Loucy (cell line): ENCODE results near the gene EEPD1.

Experiments used
- H2AFZ ChIP-seq: fragments of 200-600 bp; sonication (generic); 2 replicates; pipeline ENCODE4 v1.6.0; 2016; ENCODE audit warnings: antibody characterized with exemption, mild to moderate bottlenecking, low read length, moderate library complexity
- H3F3A ChIP-seq: fragments of 200-600 bp; 2 replicates; pipeline ENCODE4 v1.6.0; 2016; ENCODE audit warnings: antibody characterized with exemption, low read depth, mild to moderate bottlenecking
- H3K27me3 ChIP-seq: fragments of 200-600 bp; sonication (generic); 2 replicates; pipeline ENCODE4 v1.6.1; 2014; ENCODE audit warnings: low read length, mild to moderate bottlenecking; ENCODE audit not compliant: insufficient read depth, poor library complexity, severe bottlenecking
- H3K36me3 ChIP-seq: fragments of 200-600 bp; sonication (generic); 2 replicates; pipeline ENCODE4 v1.6.1; 2016; ENCODE audit warnings: low read length; ENCODE audit not compliant: insufficient read depth
- H3K4me1 ChIP-seq: fragments of 200-600 bp; sonication (generic); 2 replicates; pipeline ENCODE4 v1.5.1; 2014; ENCODE audit warnings: low read length, mild to moderate bottlenecking; ENCODE audit not compliant: insufficient read depth, poor library complexity, severe bottlenecking
- H3K4me2 ChIP-seq: fragments of 200-600 bp; sonication (generic); 2 replicates; pipeline ENCODE4 v1.6.0; 2014; ENCODE audit warnings: antibody characterized with exemption, low read length, low read depth, mild to moderate bottlenecking; ENCODE audit not compliant: poor library complexity, severe bottlenecking
- H3K4me3 ChIP-seq: fragments of 200-600 bp; sonication (generic); 2 replicates; pipeline ENCODE4 v1.5.1; 2014; ENCODE audit warnings: low read length, mild to moderate bottlenecking, mixed read lengths; ENCODE audit not compliant: poor library complexity, severe bottlenecking
- H3K79me2 ChIP-seq: fragments of 200-600 bp; sonication (generic); 2 replicates; pipeline ENCODE4 v1.6.1; 2014; ENCODE audit warnings: low read length; ENCODE audit not compliant: insufficient read depth
- H3K9ac ChIP-seq: fragments of 200-600 bp; sonication (generic); 2 replicates; pipeline ENCODE4 v1.6.0; 2014; ENCODE audit warnings: mild to moderate bottlenecking, low read depth, low read length, moderate library complexity; ENCODE audit not compliant: poor library complexity, severe bottlenecking
- H3K9me2 ChIP-seq: fragments of 200-600 bp; sonication (generic); replicated peaks from 2 replicates; pipeline ENCODE4 v1.6.1; 2016; ENCODE audit warnings: low read depth, low read length, mixed read lengths
- H3K9me3 ChIP-seq: fragments of 200-600 bp; sonication (generic); 2 replicates; pipeline ENCODE4 v1.6.1; 2014; ENCODE audit warnings: mild to moderate bottlenecking, antibody characterized with exemption, low read length, low read depth; ENCODE audit not compliant: insufficient read depth
- H4K20me1 ChIP-seq: fragments of 200-600 bp; sonication (generic); 2 replicates; pipeline ENCODE4 v1.6.0; 2014; ENCODE audit warnings: antibody characterized with exemption, low read length, mild to moderate bottlenecking; ENCODE audit not compliant: insufficient read depth, poor library complexity, severe bottlenecking
- EZH2phosphoT487 ChIP-seq: fragments of 200-600 bp; IDR thresholded peaks from 2 replicates; pipeline ENCODE4 v1.6.1; 2018; ENCODE audit warnings: antibody characterized with exemption, mild to moderate bottlenecking, moderate library complexity, borderline replicate concordance
- TF ChIP-seq, protein P1 (sequence below): fragments of 200-600 bp; sonication (generic); conservative IDR thresholded peaks from 2 replicates; pipeline ENCODE4 v1.5.1; 2014; ENCODE audit warnings: mild to moderate bottlenecking, antibody characterized with exemption, low read length

The EEPD1 gene

DNA sequence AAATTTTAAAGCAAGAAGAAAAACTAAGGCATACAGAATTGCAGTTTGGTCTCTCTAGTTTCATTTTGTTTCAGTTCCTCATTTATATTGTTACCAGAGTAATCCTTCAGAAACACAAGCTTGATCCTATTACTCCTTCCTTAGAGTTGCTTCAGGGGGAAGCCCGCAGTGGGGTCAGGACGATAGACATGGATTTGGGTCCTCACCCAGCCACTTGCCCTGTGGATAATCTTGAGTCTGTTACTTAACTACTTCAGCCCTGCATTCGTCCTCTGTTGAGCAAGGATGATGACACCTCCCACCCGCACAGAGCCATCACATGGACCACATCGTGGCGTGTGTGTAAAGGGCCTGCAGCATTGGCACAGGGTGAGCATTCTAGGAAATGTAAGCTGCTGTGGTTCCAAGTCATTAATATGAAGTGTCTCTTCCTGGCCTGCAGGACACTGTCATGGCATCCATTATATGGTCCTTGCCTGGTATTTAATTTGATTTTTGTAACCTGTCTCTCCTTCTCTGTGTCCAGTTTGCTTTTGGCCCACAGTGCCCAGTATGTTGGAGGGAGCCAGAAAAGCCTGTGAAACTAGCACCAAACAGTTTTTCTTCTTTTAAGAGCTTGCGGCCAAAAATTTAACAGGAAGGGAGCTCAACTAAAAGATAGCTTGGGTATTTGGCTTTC is 111.2 kb downstream of the EEPD1 start:
- TF ChIP-seq, protein P1, sequence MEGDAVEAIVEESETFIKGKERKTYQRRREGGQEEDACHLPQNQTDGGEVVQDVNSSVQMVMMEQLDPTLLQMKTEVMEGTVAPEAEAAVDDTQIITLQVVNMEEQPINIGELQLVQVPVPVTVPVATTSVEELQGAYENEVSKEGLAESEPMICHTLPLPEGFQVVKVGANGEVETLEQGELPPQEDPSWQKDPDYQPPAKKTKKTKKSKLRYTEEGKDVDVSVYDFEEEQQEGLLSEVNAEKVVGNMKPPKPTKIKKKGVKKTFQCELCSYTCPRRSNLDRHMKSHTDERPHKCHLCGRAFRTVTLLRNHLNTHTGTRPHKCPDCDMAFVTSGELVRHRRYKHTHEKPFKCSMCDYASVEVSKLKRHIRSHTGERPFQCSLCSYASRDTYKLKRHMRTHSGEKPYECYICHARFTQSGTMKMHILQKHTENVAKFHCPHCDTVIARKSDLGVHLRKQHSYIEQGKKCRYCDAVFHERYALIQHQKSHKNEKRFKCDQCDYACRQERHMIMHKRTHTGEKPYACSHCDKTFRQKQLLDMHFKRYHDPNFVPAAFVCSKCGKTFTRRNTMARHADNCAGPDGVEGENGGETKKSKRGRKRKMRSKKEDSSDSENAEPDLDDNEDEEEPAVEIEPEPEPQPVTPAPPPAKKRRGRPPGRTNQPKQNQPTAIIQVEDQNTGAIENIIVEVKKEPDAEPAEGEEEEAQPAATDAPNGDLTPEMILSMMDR: no peak
- no peak for TF ChIP-seq EZH2phosphoT487
- H3K36me3 ChIP-seq: no peaks in the 10 kb centered on the region
- no peaks in the 10 kb centered on the region for H3F3A ChIP-seq
- H3K9ac ChIP-seq: no peak overlapping the region
- no peaks in the 10 kb centered on the region for H3K9me3 ChIP-seq
- H3K27me3 ChIP-seq: no peaks in the 10 kb centered on the region
- H3K79me2 ChIP-seq: no peaks in the 10 kb centered on the region
- H2AFZ ChIP-seq: no peak overlapping the region
- no peak overlapping the region for H3K4me2 ChIP-seq
- H3K4me1 ChIP-seq: peaks cover 56% of the 10 kb centered on the region
- H3K4me3 ChIP-seq: no peak overlapping the region
- H3K9me2 ChIP-seq: no peaks in the 10 kb centered on the region
- no peaks in the 10 kb centered on the region for H4K20me1 ChIP-seq

DNA sequence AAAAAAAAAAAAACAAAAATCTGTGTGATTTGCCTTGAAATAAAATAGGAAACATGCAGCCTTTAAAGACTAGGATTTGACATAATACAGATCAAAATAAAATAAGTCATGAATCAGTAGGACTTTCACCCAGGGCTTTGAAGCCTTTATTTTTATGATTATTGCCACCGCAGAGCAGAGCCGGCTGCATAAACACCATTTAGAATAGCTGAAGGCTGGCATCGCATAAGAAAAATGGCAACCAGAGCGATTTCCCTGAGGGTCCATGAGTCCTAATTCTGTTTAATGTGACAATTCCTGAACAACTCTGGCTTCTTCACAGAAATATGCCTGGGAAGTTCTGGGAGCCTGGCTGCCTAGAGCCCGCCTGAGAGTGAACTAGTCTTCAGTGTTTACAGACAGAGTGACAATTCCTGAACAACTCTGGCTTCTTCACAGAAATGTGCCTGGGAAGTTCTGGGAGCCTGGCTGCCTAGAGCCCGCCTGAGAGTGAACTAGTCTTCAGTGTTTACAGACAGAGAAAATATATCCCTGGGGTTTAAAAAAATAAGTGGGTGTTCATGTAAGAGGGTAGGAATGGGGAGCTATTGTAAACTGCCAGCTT is 112.0 kb downstream of the EEPD1 start:
- Histone ChIP-seq H3K9ac (no peak overlapping the region), H3K36me3 (no peaks in the 10 kb centered on the region), H3K9me3 (no peaks in the 10 kb centered on the region), H3K4me3 (no peak overlapping the region), H3K27me3 (no peaks in the 10 kb centered on the region), H3K4me2 (no peak overlapping the region), H3F3A (no peaks in the 10 kb centered on the region), H3K4me1 (peaks cover 56% of the 10 kb centered on the region), H4K20me1 (no peaks in the 10 kb centered on the region), H2AFZ (no peak overlapping the region), H3K79me2 (no peaks in the 10 kb centered on the region), H3K9me2 (no peaks in the 10 kb centered on the region)
- TF ChIP-seq EZH2phosphoT487: no peak
- TF ChIP-seq, protein P1: no peak

DNA sequence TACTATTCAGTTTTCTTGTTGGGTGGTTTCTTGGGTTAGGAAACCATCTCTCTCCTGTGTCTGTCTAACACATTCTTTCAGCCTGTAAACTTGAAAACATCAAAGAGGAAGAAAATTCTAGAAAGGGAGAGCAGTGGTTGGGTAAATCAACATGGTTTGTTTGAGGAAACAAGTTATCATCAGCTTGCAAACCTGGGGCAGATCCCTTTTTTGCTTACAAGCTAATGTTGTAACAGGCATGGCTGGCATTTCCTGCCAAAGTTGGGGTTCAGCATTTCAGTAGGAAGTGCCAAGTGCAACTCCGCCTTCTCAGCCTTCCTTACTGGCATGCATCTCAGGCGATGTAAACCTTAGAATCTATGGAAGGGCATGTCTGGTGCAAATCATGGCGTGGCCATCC is 112.6 kb downstream of the EEPD1 start:
- no peaks in the 10 kb centered on the region for H3K9me3 ChIP-seq
- no peak for TF ChIP-seq EZH2phosphoT487
- TF ChIP-seq, protein P1: no peak
- no peaks in the 10 kb centered on the region for H3K36me3 ChIP-seq
- no peak overlapping the region for H2AFZ ChIP-seq
- H3K4me3 ChIP-seq: no peak overlapping the region
- H3K9ac ChIP-seq: no peak overlapping the region
- peaks cover 51% of the 10 kb centered on the region for H3K4me1 ChIP-seq
- no peaks in the 10 kb centered on the region for H3F3A ChIP-seq
- H3K79me2 ChIP-seq: no peaks in the 10 kb centered on the region
- no peaks in the 10 kb centered on the region for H3K27me3 ChIP-seq
- H3K4me2 ChIP-seq: no peak overlapping the region
- no peaks in the 10 kb centered on the region for H3K9me2 ChIP-seq
- H4K20me1 ChIP-seq: no peaks in the 10 kb centered on the region
